Body of pancreas (tissue), 4 donors: ENCODE results near the gene CYP11A1. TPM values are rescaled to one million over a fixed set of nuclear protein-coding genes. Genes with fewer than 3 reads are reported as not detected.
"Not testable (repeated sequence)": the region's sequence is repeated elsewhere in the genome, so short reads cannot be mapped to it uniquely, and the experiment has no call there.

Experiments used
- ATAC-seq: fragments of 150-250 bp; one replicate; pipeline ENCODE4 v1.9.1; 2016
- DNase-seq, 4 donors: peaks; one replicate each; pipeline ENCODE4 v3.0.0-alpha.2; 2019
- H3K27ac ChIP-seq, 4 donors: fragments of 200-600 bp; sonication (generic); 1 replicate in 3 of 4; 2 replicates in 1 of 4; pipeline versions ENCODE4 v1.5.1 to v1.6.1; 2016 to 2019; ENCODE audit warnings: mild to moderate bottlenecking in 1 of 4, mixed read lengths in 1 of 4, moderate library complexity in 1 of 4
- H3K27me3 ChIP-seq, 2 donors: fragments of 200-600 bp; sonication (generic); one replicate each; pipeline ENCODE4 v1.6.0; 2016; ENCODE audit warnings: mild to moderate bottlenecking in 1 of 2
- H3K36me3 ChIP-seq, 2 donors: fragments of 200-600 bp; sonication (generic); replicated peaks in 1 of 2; 2 replicates each; pipeline ENCODE4 v1.5.1; 2016; ENCODE audit warnings: low read depth in 2 of 2; ENCODE audit not compliant: insufficient read depth in 1 of 2
- H3K4me1 ChIP-seq: fragments of 200-600 bp; sonication (generic); one replicate; pipeline ENCODE4 v1.6.0; 2016
- H3K4me3 ChIP-seq, 2 donors: fragments of 200-600 bp; sonication (generic); 1 replicate in 1 of 2; 2 replicates in 1 of 2; pipeline ENCODE4 v1.5.1; 2016 to 2019
- H3K9me3 ChIP-seq, 3 donors: fragments of 200-600 bp; sonication (generic); 1 replicate in 2 of 3; 2 replicates in 1 of 3; pipeline ENCODE4 v1.5.1; 2016
- POLR2A ChIP-seq, 3 donors: fragments of 450-650 bp; IDR thresholded peaks; one replicate each; pipeline ENCODE4 v1.6.1; 2016; ENCODE audit warnings: antibody characterized with exemption in 3 of 3, mild to moderate bottlenecking in 2 of 3
- WGBS, 2 donors: methylation state at CpG; one replicate each; pipeline ENCODE4 v1.1.5; 2017; 5-methylcytosine and 5-hydroxymethylcytosine counted together
- intact Hi-C: fragments of 100-400 bp; cut with DNase I; formaldehyde crosslinking; loops from one replicate; pipeline ENCODE4 v1.15.1; 2023
- total RNA-seq, 2 donors: library from RNA; depleted of rRNA; stranded (reverse); fragments of >200 nt; gene quantifications; one replicate each; pipeline ENCODE4 v1.1.0, GENCODE V29; 2016
- TF ChIP-seq, protein P1 (sequence below), 7 experiments: fragments of 450-650 bp in 4 of 7; fragments of 200-600 bp in 3 of 7; sonication (generic) in 3 of 7; IDR thresholded peaks; one replicate each; pipeline ENCODE4 v1.5.1; 2016 to 2019; ENCODE audit warnings: antibody characterized with exemption in 7 of 7

CYP11A1 gene
- total RNA-seq, 2 donors from 2014 or later = 0.26 to 0.99 TPM

- H3K4me1 ChIP-seq = no peaks in the 10 kb centered on the region
- ATAC-seq (no peak), DNase-seq (no peak)
- no peaks in the 10 kb centered on the region for H3K27me3 ChIP-seq
- no peak for TF ChIP-seq POLR2A (IDR thresholded peaks at IDR 0.05)
- TF ChIP-seq, protein P1, sequence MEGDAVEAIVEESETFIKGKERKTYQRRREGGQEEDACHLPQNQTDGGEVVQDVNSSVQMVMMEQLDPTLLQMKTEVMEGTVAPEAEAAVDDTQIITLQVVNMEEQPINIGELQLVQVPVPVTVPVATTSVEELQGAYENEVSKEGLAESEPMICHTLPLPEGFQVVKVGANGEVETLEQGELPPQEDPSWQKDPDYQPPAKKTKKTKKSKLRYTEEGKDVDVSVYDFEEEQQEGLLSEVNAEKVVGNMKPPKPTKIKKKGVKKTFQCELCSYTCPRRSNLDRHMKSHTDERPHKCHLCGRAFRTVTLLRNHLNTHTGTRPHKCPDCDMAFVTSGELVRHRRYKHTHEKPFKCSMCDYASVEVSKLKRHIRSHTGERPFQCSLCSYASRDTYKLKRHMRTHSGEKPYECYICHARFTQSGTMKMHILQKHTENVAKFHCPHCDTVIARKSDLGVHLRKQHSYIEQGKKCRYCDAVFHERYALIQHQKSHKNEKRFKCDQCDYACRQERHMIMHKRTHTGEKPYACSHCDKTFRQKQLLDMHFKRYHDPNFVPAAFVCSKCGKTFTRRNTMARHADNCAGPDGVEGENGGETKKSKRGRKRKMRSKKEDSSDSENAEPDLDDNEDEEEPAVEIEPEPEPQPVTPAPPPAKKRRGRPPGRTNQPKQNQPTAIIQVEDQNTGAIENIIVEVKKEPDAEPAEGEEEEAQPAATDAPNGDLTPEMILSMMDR (IDR thresholded peaks at IDR 0.05) = no peak
- H3K9me3 ChIP-seq = no peaks in the 10 kb centered on the region
- H3K36me3 ChIP-seq = no peaks in the 10 kb centered on the region
- WGBS, 2 donors = 71 to 83% methylated on average over 7 of the region's 7 CpGs
- H3K27ac ChIP-seq = no peak overlapping the region
- intact Hi-C loops = no loop called here
- H3K4me3 ChIP-seq = no peak overlapping the region
Measured at GRCh38 chr15:74392902-74393301, 25.5 kb upstream of the CYP11A1 start.

DNA sequence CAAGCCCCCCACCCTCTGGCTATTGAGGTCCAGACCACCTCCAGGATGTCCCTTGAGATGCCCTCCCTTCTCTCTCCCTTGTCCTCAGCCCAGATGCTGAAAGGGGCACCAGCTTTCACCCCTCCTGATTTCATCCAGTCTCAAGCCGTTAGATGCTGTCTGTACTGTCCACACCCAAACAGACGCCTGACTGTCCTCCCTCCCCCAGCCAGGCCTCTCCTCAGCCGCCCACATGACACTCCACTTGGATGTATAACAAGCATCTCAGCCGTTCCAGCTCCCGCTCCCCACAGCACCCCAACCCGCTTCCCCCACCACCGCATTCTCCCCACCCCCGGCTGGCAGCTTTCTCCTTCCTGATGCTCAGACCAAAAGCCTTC, 25.0 kb upstream of the CYP11A1 start:
- Histone ChIP-seq H3K4me3 (no peak overlapping the region), H3K4me1 (no peaks in the 10 kb centered on the region), H3K36me3 (no peaks in the 10 kb centered on the region), H3K9me3 (no peaks in the 10 kb centered on the region), H3K27ac (no peak overlapping the region), H3K27me3 (no peaks in the 10 kb centered on the region)
- intact Hi-C loops = no loop called here
- DNase-seq = no peak
- WGBS, 2 donors = 66 to 72% methylated on average over 8 of the region's 8 CpGs
- TF ChIP-seq, protein P1 (IDR thresholded peaks at IDR 0.05) = no peak
- no peak for TF ChIP-seq POLR2A (IDR thresholded peaks at IDR 0.05)
- no peak for ATAC-seq

- TF ChIP-seq, protein P1 (IDR thresholded peaks at IDR 0.05) = no peak
- TF ChIP-seq POLR2A (IDR thresholded peaks at IDR 0.05) = no peak
- Histone ChIP-seq H3K27ac (no peak overlapping the region), H3K36me3 (no peaks in the 10 kb centered on the region), H3K27me3 (no peaks in the 10 kb centered on the region), H3K9me3 (no peaks in the 10 kb centered on the region), H3K4me3 (no peak overlapping the region), H3K4me1 (no peaks in the 10 kb centered on the region)
- intact Hi-C loops = no loop called here
- DNase-seq = no peak
- ATAC-seq = no peak
- WGBS, 2 donors = 67 to 68% methylated on average over 9 of the region's 9 CpGs
Measured at GRCh38 chr15:74391582-74392450, 24.4 kb upstream of the CYP11A1 start.

GRCh38 chr15:74390647-74391288, 23.3 kb upstream of the CYP11A1 start:
- Histone ChIP-seq H3K27ac (no peak overlapping the region), H3K4me3 (no peak overlapping the region), H3K4me1 (no peaks in the 10 kb centered on the region), H3K9me3 (no peaks in the 10 kb centered on the region), H3K27me3 (no peaks in the 10 kb centered on the region), H3K36me3 (no peaks in the 10 kb centered on the region)
- intact Hi-C loops = no loop called here
- no peak for DNase-seq
- 69 to 74% methylated on average over 12 of the region's 12 CpGs for WGBS, 2 donors
- TF ChIP-seq POLR2A (IDR thresholded peaks at IDR 0.05) = no peak
- TF ChIP-seq, protein P1 (IDR thresholded peaks at IDR 0.05) = no peak
- no peak for ATAC-seq

DNA sequence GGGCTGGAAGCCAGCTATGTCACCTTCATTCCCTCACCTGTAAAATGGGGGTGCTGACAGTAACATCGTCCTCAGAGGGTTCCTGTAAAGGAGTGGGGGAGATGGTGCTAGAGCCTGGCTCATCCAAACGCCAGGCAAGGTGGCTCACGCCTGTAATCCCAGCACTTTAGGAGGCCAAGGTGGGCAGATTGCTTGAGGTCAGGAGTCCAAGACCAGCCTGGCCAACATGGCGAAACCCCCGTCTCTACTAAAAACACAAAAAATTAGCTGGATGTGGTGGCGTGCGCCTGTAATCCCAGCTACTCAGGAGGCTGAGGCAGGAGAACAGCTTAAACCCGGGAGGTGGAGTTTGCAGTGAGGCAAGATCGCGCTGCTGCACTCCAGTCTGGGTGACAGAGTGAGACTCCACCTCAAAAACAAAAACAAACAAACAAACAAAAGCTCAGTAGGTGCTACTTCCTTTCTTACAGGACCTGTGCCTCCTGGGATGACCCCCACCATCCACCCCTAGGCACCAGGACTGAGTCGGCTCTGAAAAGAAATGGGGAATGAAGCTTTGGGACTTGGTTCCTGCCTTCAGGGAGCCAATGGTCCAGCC, 22.7 kb upstream of the CYP11A1 start:
- ATAC-seq, H3K27ac ChIP-seq, H3K9me3 ChIP-seq, H3K4me1 ChIP-seq, H3K27me3 ChIP-seq, H3K36me3 ChIP-seq, DNase-seq, intact Hi-C loops, H3K4me3 ChIP-seq: not testable (repeated sequence)
- 87 to 88% methylated on average over 11 of the region's 11 CpGs for WGBS, 2 donors
